Measurements from ENCODE around the gene MDN1.

The MDN1 gene

GRCh38 chr6:89655122-89655521 lies 164.5 kb downstream of the MDN1 start:
- peaks cover 11% of the 10 kb centered on the region for H3K36me3 ChIP-seq (replicated peaks; ENCODE audit: low read depth, low read length)
- H3K27ac ChIP-seq (ENCODE audit: low read length) = no peak overlapping the region
- H3K9ac ChIP-seq (ENCODE audit: low read length) = no peak overlapping the region
- H3K4me3 ChIP-seq (ENCODE audit: low read length) = no peak overlapping the region
- TF ChIP-seq, protein P1, sequence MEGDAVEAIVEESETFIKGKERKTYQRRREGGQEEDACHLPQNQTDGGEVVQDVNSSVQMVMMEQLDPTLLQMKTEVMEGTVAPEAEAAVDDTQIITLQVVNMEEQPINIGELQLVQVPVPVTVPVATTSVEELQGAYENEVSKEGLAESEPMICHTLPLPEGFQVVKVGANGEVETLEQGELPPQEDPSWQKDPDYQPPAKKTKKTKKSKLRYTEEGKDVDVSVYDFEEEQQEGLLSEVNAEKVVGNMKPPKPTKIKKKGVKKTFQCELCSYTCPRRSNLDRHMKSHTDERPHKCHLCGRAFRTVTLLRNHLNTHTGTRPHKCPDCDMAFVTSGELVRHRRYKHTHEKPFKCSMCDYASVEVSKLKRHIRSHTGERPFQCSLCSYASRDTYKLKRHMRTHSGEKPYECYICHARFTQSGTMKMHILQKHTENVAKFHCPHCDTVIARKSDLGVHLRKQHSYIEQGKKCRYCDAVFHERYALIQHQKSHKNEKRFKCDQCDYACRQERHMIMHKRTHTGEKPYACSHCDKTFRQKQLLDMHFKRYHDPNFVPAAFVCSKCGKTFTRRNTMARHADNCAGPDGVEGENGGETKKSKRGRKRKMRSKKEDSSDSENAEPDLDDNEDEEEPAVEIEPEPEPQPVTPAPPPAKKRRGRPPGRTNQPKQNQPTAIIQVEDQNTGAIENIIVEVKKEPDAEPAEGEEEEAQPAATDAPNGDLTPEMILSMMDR (IDR thresholded peaks at IDR 0.05; ENCODE audit: low read depth, low read length) = no peak
- no peak overlapping the region for H2AFZ ChIP-seq (ENCODE audit: low read depth, low read length)
- H4K20me1 ChIP-seq (ENCODE audit: insufficient read depth, low read length) = no peaks in the 10 kb centered on the region
- no peak overlapping the region for H3K4me2 ChIP-seq (ENCODE audit: low read length)
- H3K79me2 ChIP-seq (ENCODE audit: low read length) = no peaks in the 10 kb centered on the region
- H3K4me1 ChIP-seq (ENCODE audit: low read length) = no peaks in the 10 kb centered on the region
- no peaks in the 10 kb centered on the region for H3K27me3 ChIP-seq (ENCODE audit: low read depth, low read length)
- H3K9me3 ChIP-seq (ENCODE audit: insufficient read depth, low read length) = no peaks in the 10 kb centered on the region

DNA sequence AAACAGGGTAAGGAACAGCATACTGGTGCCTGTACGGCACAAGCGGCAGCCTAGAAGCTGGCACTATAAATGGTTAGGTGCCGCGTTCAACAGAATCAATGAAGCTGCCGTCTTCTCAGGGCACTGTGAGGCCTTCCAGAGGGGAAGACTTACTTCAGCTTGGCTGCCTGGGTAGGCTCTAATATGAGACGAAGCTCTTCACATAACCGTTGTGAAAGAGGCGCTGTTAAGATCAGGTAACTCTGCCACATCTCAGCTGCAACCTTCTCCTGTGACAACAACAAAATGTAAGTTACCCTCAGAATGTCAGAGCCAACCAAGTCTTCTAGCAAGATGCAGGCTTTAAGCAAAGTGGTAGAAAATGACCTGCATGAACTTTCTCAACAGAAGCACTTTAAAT lies 169.0 kb downstream of the MDN1 start:
- no peak overlapping the region for H3K4me3 ChIP-seq (ENCODE audit: low read length)
- H3K27ac ChIP-seq (ENCODE audit: low read length) = no peak overlapping the region
- peaks cover 13% of the 10 kb centered on the region for H3K36me3 ChIP-seq (replicated peaks; ENCODE audit: low read depth, low read length)
- no peak overlapping the region for H3K4me2 ChIP-seq (ENCODE audit: low read length)
- H3K9me3 ChIP-seq (ENCODE audit: insufficient read depth, low read length) = no peaks in the 10 kb centered on the region
- H2AFZ ChIP-seq (ENCODE audit: low read depth, low read length) = no peak overlapping the region
- TF ChIP-seq EZH2phosphoT487 (IDR thresholded peaks at IDR 0.05; ENCODE audit: low read depth) = no peak
- TF ChIP-seq, protein P1 (IDR thresholded peaks at IDR 0.05; ENCODE audit: low read depth, low read length) = no peak
- no peaks in the 10 kb centered on the region for H3K4me1 ChIP-seq (ENCODE audit: low read length)
- H3K79me2 ChIP-seq (ENCODE audit: low read length) = no peaks in the 10 kb centered on the region
- no peaks in the 10 kb centered on the region for H3K27me3 ChIP-seq (ENCODE audit: low read depth, low read length)
- no peak overlapping the region for H3K9ac ChIP-seq (ENCODE audit: low read length)
- no peaks in the 10 kb centered on the region for H4K20me1 ChIP-seq (ENCODE audit: insufficient read depth, low read length)

GRCh38 chr6:89649682-89650081 lies 169.9 kb downstream of the MDN1 start:
- TF ChIP-seq, protein P1 (IDR thresholded peaks at IDR 0.05; ENCODE audit: low read depth, low read length) = no peak
- no peak for TF ChIP-seq EZH2phosphoT487 (IDR thresholded peaks at IDR 0.05; ENCODE audit: low read depth)
- H3K9ac ChIP-seq (ENCODE audit: low read length) = no peak overlapping the region
- H3K4me2 ChIP-seq (ENCODE audit: low read length) = no peak overlapping the region
- H3K27me3 ChIP-seq (ENCODE audit: low read depth, low read length) = no peaks in the 10 kb centered on the region
- no peak overlapping the region for H3K27ac ChIP-seq (ENCODE audit: low read length)
- H3K36me3 ChIP-seq (replicated peaks; ENCODE audit: low read depth, low read length) = peaks cover 13% of the 10 kb centered on the region
- no peak overlapping the region for H2AFZ ChIP-seq (ENCODE audit: low read depth, low read length)
- no peak overlapping the region for H3K4me3 ChIP-seq (ENCODE audit: low read length)
- H3K79me2 ChIP-seq (ENCODE audit: low read length) = no peaks in the 10 kb centered on the region
- H3K4me1 ChIP-seq (ENCODE audit: low read length) = no peaks in the 10 kb centered on the region
- no peaks in the 10 kb centered on the region for H3K9me3 ChIP-seq (ENCODE audit: insufficient read depth, low read length)
- H4K20me1 ChIP-seq (ENCODE audit: insufficient read depth, low read length) = no peaks in the 10 kb centered on the region

GRCh38 chr6:89644864-89645263 lies 174.7 kb downstream of the MDN1 start:
- Histone ChIP-seq H3K9me3 (ENCODE audit: insufficient read depth, low read length) (no peaks in the 10 kb centered on the region), H2AFZ (ENCODE audit: low read depth, low read length) (no peak overlapping the region), H3K4me1 (ENCODE audit: low read length) (no peaks in the 10 kb centered on the region), H3K79me2 (ENCODE audit: low read length) (no peaks in the 10 kb centered on the region), H4K20me1 (ENCODE audit: insufficient read depth, low read length) (no peaks in the 10 kb centered on the region), H3K9ac (ENCODE audit: low read length) (no peak overlapping the region), H3K4me2 (ENCODE audit: low read length) (no peak overlapping the region), H3K27me3 (ENCODE audit: low read depth, low read length) (no peaks in the 10 kb centered on the region), H3K4me3 (ENCODE audit: low read length) (no peak overlapping the region), H3K36me3 (replicated peaks; ENCODE audit: low read depth, low read length) (peaks cover 11% of the 10 kb centered on the region), H3K27ac (ENCODE audit: low read length) (no peak overlapping the region)
- TF ChIP-seq, protein P1 (IDR thresholded peaks at IDR 0.05; ENCODE audit: low read depth, low read length) = no peak
- no peak for TF ChIP-seq EZH2phosphoT487 (IDR thresholded peaks at IDR 0.05; ENCODE audit: low read depth)

Measured in OCI-LY3 (cell line).